ENCODE data around the gene CD1B. TPM values are rescaled to one million over a fixed set of nuclear protein-coding genes. Genes with fewer than 3 reads are reported as not detected.
"Not testable (repeated sequence)": the region's sequence is repeated elsewhere in the genome, so short reads cannot be mapped to it uniquely, and the experiment has no call there.

The CD1B gene
- total and polyA plus RNA-seq, 2 experiments from 2014 or later: not detected

- in situ Hi-C loops (cut with MboI): no loop called here
These were observed 24.5 kb upstream of the CD1B start for GRCh38 chr1:158355773-158356285.

GRCh38 chr1:158354255-158354654, 22.9 kb upstream of the CD1B start:
- Histone ChIP-seq H3K27ac (no peak overlapping the region), H3K4me2 (ENCODE audit: unreplicated experiment) (no peak overlapping the region), H3K4me3 (no peak overlapping the region), H3F3A (ENCODE audit: insufficient read depth) (no peaks in the 10 kb centered on the region), H3K4me1 (ENCODE audit: insufficient read depth) (no peaks in the 10 kb centered on the region), H3K36me3 (ENCODE audit: low read depth) (no peaks in the 10 kb centered on the region), H4K20me1 (ENCODE audit: insufficient read depth) (no peaks in the 10 kb centered on the region), H3K9me2 (ENCODE audit: insufficient read depth) (no peaks in the 10 kb centered on the region), H3K9ac (no peak overlapping the region), H3K9me3 (ENCODE audit: low read depth) (no peaks in the 10 kb centered on the region), H3K79me2 (ENCODE audit: insufficient read depth) (no peaks in the 10 kb centered on the region), H3K27me3 (replicated peaks; ENCODE audit: insufficient read depth) (no peaks in the 10 kb centered on the region), H2AFZ (no peak overlapping the region)
- DNase-seq: no peak
- TF ChIP-seq EZH2 (IDR thresholded peaks at IDR 0.05; ENCODE audit: insufficient read depth, poor library complexity, severe bottlenecking) (no peak), EZH2phosphoT487 (IDR thresholded peaks at IDR 0.05; ENCODE audit: insufficient read depth, low read depth) (no peak)
- 0 to 3% methylated on average over 2 of the region's 2 CpGs for WGBS, 2 experiments (ENCODE audit: low coverage in 1 of 2, low lambda C conversion rate in 2 of 2, missing lambda C conversion rate in 2 of 2)
- in situ Hi-C loops (cut with MboI): no loop called here

More at GRCh38 chr1:158355773-158356285, 24.5 kb upstream of the CD1B start:
- H3F3A ChIP-seq (ENCODE audit: insufficient read depth): no peaks in the 10 kb centered on the region
- no peaks in the 10 kb centered on the region for H3K27me3 ChIP-seq (replicated peaks; ENCODE audit: insufficient read depth)
- no peak overlapping the region for H3K4me3 ChIP-seq
- no peaks in the 10 kb centered on the region for H3K9me3 ChIP-seq (ENCODE audit: low read depth)
- DNase-seq: no peak
- H2AFZ ChIP-seq: no peak overlapping the region
- no peaks in the 10 kb centered on the region for H3K9me2 ChIP-seq (ENCODE audit: insufficient read depth)
- no peak overlapping the region for H3K9ac ChIP-seq
- H3K79me2 ChIP-seq (ENCODE audit: insufficient read depth): no peaks in the 10 kb centered on the region
- WGBS, 2 experiments (ENCODE audit: low coverage in 1 of 2, low lambda C conversion rate in 2 of 2, missing lambda C conversion rate in 2 of 2): 28 to 31% methylated on average over 10 of the region's 10 CpGs
- H3K36me3 ChIP-seq (ENCODE audit: low read depth): no peaks in the 10 kb centered on the region
- no peaks in the 10 kb centered on the region for H4K20me1 ChIP-seq (ENCODE audit: insufficient read depth)
- no peaks in the 10 kb centered on the region for H3K4me1 ChIP-seq (ENCODE audit: insufficient read depth)
- no peak overlapping the region for H3K27ac ChIP-seq
- no peak for TF ChIP-seq EZH2 (IDR thresholded peaks at IDR 0.05; ENCODE audit: insufficient read depth, poor library complexity, severe bottlenecking)
- no peak for TF ChIP-seq EZH2phosphoT487 (IDR thresholded peaks at IDR 0.05; ENCODE audit: insufficient read depth, low read depth)
- no peak overlapping the region for H3K4me2 ChIP-seq (ENCODE audit: unreplicated experiment)

DNA sequence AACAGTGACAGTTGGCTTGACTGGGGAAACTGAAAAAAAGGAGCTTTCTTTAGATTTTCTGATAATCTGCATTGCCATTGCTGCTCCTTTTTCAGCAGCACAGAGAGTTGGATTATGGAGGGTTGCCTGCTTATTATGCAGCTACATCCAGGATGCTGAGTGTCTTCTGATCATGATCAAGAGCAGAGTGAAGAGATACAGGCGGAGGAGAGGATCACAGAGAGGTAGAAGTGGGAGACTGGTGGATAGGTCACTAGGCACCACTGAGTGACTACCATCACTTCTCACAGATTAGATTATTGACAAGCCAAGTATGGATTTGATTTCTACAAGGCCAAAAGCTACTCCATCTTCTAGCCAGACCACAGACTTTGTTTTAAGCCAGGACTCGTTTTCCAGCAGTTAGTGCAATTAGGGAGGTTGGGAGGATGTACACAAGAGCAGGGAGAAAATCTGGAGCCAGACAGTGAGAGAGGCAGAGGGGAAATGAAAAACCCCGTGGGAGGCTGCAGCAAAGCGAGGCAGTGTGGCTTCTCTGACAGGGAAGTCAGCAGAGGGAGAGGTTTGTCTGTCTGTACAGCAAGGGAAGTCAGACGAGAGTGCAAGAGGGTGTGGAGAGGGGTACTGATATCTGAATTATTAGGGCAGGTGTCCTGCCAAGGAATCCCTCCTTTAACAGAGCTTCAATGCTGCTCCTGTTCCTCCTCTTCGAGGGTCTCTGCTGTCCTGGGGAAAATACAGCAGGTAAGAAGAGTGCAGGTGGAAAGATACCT, 22.2 kb upstream of the CD1B start, which contains the start of gene CD1E:
TSS of gene CD1E (plus strand) at position 592 of the 773 bp plus-strand sequence. CDS start at position 687, 95 bp downstream.
- Histone ChIP-seq H3F3A (ENCODE audit: insufficient read depth) (no peaks in the 10 kb centered on the region), H3K79me2 (ENCODE audit: insufficient read depth) (no peaks in the 10 kb centered on the region), H2AFZ (no peak within 1 kb of the TSS), H3K9ac (no peak within 1 kb of the TSS), H3K9me3 (ENCODE audit: low read depth) (no peaks in the 10 kb centered on the region), H4K20me1 (ENCODE audit: insufficient read depth) (no peaks in the 10 kb centered on the region), H3K4me1 (ENCODE audit: insufficient read depth) (no peaks in the 10 kb centered on the region), H3K27me3 (replicated peaks; ENCODE audit: insufficient read depth) (no peaks in the 10 kb centered on the region), H3K4me3 (no peak within 1 kb of the TSS), H3K4me2 (ENCODE audit: unreplicated experiment) (no peak within 1 kb of the TSS), H3K9me2 (ENCODE audit: insufficient read depth) (no peaks in the 10 kb centered on the region), H3K36me3 (ENCODE audit: low read depth) (no peaks in the 10 kb centered on the region), H3K27ac (no peak within 1 kb of the TSS)
- WGBS, 2 experiments (ENCODE audit: low coverage in 1 of 2, low lambda C conversion rate in 2 of 2, missing lambda C conversion rate in 2 of 2): 2 to 3% methylated on average over 6 of the region's 6 CpGs
- in situ Hi-C loops (cut with MboI): no loop called here
- DNase-seq: no peak
- TF ChIP-seq EZH2 (IDR thresholded peaks at IDR 0.05; ENCODE audit: insufficient read depth, poor library complexity, severe bottlenecking): no peak
- TF ChIP-seq EZH2phosphoT487 (IDR thresholded peaks at IDR 0.05; ENCODE audit: insufficient read depth, low read depth): no peak

- H2AFZ ChIP-seq; H3K9ac ChIP-seq; H3K4me3 ChIP-seq; H3K36me3 ChIP-seq (ENCODE audit: low read depth); H3K79me2 ChIP-seq (ENCODE audit: insufficient read depth); H3F3A ChIP-seq (ENCODE audit: insufficient read depth); H3K9me2 ChIP-seq (ENCODE audit: insufficient read depth); H4K20me1 ChIP-seq (ENCODE audit: insufficient read depth); H3K27me3 ChIP-seq (replicated peaks; ENCODE audit: insufficient read depth); H3K9me3 ChIP-seq (ENCODE audit: low read depth); H3K4me2 ChIP-seq (ENCODE audit: unreplicated experiment); H3K27ac ChIP-seq; in situ Hi-C loops (cut with MboI); H3K4me1 ChIP-seq (ENCODE audit: insufficient read depth); DNase-seq: not testable (repeated sequence)
- 67 to 76% methylated on average over 17 to 24 of the region's 24 CpGs for WGBS, 2 experiments (ENCODE audit: low coverage in 1 of 2, low lambda C conversion rate in 2 of 2, missing lambda C conversion rate in 2 of 2)
These were observed 17.6 kb upstream of the CD1B start for GRCh38 chr1:158348946-158349345.

DNA sequence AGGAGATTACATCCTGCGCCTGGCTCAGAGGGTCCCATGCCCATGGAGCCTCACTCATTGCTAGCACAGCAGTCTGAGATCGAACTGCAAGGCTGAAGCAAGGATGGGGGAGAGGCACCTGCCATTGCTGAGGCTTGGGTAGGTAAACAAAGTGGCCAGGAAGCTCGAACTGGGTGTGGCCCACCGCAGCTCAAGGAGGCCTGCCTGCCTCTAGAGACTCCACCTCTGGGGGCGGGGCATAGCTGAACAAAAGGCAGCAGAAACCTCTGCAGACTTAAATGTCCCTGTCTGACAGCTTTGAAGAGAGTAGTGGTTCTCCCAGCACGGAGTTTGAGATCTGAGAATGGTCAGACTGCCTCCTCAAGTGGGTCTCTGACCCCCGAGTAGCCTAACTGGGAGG, 5.1 kb upstream of the CD1B start:
- H3K4me2 ChIP-seq (ENCODE audit: unreplicated experiment); H3K4me3 ChIP-seq; DNase-seq; H4K20me1 ChIP-seq (ENCODE audit: insufficient read depth); H3K9ac ChIP-seq; H3K4me1 ChIP-seq (ENCODE audit: insufficient read depth); H3K27me3 ChIP-seq (replicated peaks; ENCODE audit: insufficient read depth); H2AFZ ChIP-seq; H3K27ac ChIP-seq; H3F3A ChIP-seq (ENCODE audit: insufficient read depth); H3K79me2 ChIP-seq (ENCODE audit: insufficient read depth); H3K9me3 ChIP-seq (ENCODE audit: low read depth); in situ Hi-C loops (cut with MboI); H3K9me2 ChIP-seq (ENCODE audit: insufficient read depth); H3K36me3 ChIP-seq (ENCODE audit: low read depth): not testable (repeated sequence)
- 16% methylated on average over 7 of the region's 7 CpGs for WGBS, 2 experiments (ENCODE audit: low coverage in 1 of 2, low lambda C conversion rate in 2 of 2, missing lambda C conversion rate in 2 of 2)

Measured in GM23248 (cell line).